ENCODE results near the gene GFM1.
A peak's percentile ranks its signal among the peaks of the same experiment; 100 is the strongest.

GFM1 gene

DNA sequence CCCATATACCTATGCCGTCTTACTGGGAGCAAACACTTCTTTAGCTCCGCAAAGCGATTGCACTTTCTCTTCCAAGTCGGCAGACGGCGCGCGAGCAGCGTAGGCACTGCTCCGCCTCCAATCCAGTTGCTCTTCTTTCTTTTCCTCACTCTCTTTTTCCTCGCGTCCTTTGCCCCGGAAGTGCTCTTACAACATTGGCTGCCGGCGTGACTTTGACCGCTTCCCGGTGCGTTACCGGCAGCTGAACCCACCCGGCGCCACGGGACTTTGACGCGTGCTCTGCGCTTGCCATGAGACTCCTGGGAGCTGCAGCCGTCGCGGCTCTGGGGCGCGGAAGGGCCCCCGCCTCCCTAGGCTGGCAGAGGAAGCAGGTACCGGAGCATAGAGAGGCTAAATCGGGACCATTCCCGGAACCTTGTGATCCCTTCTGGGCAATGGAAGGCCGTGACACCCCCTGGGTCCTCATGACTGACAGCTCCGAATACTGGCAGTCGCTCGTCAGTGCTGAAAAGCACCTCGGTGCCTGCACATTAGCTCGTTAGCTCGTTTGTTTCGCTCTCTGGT lies at the start of gene GFM1:
Gene GFM1 (plus strand): TSS at position 183 of the 564 bp plus-strand sequence. CDS start 108 bp downstream, at position 291.
- peak; percentile 95 for DNase-seq

DNA sequence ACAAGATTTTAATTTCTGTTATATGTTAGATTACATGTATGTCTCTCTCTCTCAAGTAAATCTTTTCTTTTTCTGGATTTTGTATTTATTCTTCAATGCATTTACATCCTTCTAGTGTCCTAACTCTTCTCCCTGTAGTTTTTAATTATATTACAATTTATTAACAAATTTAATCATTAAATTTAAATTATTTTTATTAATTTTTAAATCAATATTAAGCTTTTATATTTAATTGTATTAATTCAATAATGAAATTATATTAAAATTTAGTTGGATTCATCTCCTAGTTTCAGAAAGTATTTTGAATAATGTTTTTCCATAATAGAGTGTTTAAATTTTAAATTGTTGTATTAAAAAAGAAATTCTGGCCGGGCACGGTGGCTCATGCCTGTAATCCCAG lies 43.5 kb upstream of the GFM1 start:
- DNase-seq, result no peak

DNA sequence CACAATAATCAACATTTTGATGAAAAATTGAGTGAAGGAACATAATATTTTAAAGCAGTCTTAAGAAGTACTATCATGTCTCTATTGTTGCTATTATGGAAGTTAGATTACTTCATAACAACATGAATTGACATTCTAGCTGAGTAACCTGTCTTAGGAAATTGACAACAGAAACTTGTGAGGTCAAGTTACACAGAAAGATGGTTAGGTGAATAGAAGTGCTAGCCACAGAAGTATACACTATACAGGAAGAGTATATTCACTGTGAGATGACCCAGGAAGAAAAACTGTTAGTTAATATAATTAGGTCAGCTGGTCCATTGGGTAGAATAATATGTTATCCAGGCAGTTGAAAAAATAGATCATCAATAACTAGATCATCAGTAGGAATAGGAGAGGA lies 42.1 kb upstream of the GFM1 start:
- no peak for DNase-seq

DNA sequence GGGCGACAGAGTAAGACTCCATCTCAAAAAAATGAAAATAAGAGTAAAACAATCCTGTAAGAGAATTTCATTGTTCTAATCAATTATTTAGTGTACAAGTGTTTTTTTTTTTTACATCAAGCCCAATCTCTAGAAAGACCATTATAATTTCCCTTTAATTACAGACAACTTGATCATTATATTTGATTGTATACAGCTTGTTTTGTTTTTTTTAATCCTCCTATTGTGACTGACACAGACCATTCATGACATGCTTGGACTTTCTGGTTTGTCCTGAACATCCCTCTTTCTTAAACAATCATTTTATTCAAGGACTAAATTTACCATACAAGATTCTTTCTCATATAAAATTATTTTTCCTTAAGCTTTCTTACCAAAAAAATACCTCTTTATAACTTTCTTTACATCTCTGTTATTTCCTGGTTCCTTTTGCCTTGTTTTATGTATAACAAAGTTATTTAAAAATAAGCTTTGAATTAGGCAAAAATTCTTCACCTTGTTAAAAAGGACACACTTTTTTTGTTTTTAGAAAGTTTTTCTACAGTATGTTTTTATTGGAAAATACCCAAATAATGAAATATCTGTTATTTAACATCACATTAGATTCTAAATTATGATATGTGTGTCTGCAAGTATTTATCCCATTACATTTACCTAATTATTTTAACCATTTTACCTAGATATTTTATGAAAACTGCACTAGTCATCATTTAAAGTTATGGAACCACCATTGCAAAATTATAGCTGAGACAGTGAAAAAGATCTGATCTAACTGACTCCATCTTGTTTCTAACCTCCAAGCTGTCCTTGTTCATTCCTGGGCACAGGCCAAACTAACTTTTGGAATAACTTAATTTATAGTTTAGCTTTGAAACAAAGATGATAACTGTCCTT lies 26.1 kb upstream of the GFM1 start:
- no peak for DNase-seq

DNA sequence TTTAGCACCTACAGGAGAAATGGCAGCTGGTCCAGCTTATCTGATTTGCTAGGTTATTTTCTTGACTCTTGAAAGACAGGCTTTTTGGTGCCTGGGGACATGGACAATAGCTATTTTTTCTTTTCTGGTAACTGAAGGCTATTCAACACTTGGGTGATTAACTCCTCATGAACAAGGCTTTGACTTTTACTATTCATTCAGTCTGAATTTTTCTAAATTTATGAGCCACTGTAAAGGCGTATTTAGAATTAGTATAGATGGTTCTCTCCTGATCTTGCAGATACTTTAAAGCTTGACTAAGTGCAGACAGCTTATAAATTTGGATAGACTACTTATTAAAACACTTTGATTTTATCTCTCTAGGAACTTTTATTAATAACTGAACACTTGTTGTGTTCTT lies 18.4 kb upstream of the GFM1 start:
- no peak for DNase-seq

DNA sequence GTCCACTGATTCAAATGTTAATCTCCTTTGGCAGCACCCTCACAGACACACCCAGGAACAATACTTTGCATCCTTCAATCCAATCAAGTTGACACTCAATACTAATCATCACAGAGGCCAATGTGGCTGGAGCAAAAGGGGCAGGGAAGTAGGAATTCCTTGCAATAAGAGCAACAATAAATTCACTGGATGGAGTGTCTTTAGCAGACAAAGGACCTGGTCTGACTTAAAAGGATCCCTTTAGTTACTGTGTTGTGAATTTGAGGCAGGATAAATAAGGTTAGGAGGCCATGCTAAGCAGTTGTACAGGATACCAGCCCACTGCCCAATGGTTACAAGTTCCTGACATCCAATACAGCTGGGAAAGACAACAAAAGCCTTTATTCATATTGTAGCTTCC lies 12.3 kb upstream of the GFM1 start:
- no peak for DNase-seq

DNA sequence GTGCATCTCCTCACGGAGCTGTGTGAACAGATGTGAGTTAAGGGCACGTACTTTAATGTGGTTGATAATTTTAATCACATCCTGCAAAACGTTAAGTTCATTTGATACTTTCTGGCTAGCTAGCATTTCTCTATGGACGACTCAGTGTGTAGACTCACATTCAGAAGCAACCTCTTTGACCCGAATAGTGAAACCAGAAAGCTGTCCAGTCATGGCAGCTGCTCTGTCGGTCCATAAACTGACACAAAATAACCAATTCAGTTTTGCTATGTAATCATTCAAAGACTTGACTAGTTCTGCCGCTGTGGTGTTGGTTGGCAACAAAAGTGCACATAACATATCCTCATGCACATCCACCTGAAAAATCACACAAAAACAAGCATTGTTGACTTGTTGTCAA lies 3.7 kb upstream of the GFM1 start:
- no peak for DNase-seq

DNA sequence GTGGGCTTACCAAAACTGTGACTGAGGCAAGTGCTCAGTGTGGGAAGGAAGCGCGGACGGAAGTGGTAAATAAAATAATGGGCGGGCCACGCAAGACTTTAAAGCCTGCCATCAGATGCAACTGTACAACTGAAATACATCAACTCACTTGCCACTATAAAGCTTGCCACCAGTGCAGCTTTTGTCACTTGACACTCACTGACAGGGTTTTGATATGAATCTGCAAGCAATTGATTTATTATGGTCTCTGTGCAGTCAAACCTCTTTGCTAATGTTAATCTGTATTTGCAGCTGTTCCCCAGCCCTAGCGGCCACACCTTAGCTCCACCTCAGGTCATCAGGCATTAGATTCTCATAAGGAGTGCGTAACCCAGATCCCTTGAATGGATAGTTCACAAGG lies 2.3 kb upstream of the GFM1 start:
- DNase-seq, result no peak

DNA sequence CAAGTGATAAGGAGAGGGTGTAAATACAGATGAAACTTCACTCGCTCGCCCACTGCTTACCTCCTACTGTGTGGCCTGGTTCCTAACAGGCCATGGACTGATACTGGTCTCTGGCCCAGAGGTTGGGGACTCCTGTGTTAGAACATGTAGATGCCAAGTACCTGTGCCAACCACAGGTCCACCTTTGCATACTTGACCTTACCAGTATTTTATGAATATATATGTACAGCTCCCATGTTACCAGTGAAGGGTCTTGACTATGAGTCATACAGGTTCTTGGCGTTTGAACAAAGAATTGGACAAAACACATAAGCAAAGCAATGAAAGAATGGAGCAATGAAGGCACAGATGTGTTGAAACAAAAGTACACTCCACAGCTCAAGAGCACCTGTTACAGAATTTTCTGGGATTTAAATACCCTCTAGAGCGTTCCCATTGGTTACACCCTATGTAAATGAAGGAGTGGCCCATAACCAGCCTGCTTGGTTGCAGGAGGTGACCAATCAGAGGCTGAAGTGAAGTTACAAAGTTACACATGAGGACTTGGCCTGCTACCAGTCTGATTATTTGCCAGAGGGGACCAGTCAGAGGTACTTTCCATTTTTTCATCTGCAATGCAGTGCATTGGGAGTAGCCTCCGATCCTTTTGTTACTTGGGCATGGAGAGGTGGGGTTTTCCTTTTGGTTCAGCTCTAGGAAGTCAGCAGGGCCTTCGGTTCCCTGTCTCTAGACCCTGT lies 1.7 kb upstream of the GFM1 start:
- peak; percentile 10 for DNase-seq

DNA sequence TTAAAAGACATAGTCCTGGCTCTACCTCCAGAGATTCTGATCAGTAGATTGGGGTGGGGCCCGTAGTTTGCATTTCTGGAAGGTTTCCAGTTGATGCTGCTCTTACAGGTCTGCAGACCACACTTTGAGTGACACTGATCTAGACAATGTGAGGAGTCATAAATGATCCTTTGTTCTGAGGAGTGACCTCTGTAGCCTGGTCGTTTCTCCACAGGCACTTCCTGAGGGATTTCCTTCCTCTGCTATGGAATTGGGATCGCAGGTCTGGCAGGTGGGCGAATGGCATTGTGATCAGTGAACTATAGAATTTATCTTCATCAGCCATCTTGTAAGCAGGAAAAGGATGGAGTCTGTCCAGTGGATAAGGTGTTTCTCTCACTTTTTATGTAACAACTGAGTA lies 5.5 kb downstream of the GFM1 start:
- no peak for DNase-seq

DNA sequence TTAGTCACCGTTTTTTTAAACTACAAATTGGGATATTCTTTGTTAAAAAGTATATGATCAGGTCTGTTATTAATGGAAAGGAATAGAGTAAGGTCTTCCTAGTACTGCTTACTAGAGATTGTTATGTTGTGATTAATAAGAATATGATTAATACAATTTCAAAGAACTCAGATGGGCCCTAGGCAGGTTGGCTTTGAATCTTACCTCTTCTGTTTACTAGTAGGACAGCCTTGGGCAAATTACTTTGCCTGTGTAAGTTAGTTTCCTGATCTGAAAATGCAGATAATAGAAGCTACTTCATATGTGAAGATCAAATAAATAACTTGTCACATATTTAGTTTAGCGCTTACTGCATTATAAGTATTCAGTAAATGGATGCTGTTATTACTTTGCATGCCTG lies 6.9 kb downstream of the GFM1 start:
- no peak for DNase-seq

DNA sequence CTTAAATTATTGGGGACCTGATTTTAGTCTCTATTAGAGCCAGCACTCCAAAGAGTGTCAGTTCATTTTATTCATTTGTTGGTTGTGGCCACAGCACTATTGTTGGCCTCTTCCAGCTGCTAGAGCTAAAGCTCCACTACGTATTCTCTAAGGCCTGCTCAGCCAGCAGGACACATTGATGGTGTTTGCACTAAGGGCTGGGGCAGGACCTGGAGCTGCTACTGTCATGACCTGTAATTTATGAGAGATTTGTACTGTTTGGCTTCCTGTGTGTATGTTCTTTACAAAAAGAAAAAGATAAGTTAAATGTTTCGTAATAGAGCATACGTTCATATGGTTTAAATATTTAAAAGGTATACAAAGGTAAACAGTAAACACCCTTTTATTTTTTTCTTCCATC lies 8.1 kb downstream of the GFM1 start:
- DNase-seq, result no peak

DNA sequence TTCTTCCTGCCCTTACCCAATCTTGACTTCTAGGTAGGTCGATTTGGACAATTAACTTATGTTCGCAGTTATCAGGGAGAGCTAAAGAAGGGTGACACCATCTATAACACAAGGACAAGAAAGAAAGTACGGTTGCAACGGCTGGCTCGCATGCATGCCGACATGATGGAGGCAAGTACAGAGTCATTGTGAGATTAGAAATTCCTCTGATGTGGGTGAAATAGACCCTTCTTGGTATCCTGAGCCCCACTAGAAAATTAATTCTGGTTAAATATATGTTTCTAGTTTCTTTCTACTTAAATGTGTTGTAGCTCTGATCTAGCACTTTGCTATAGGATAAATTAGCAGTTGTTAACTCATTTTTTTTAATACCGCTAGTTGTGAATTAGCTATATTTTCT lies 14.6 kb downstream of the GFM1 start:
- no peak for DNase-seq

DNA sequence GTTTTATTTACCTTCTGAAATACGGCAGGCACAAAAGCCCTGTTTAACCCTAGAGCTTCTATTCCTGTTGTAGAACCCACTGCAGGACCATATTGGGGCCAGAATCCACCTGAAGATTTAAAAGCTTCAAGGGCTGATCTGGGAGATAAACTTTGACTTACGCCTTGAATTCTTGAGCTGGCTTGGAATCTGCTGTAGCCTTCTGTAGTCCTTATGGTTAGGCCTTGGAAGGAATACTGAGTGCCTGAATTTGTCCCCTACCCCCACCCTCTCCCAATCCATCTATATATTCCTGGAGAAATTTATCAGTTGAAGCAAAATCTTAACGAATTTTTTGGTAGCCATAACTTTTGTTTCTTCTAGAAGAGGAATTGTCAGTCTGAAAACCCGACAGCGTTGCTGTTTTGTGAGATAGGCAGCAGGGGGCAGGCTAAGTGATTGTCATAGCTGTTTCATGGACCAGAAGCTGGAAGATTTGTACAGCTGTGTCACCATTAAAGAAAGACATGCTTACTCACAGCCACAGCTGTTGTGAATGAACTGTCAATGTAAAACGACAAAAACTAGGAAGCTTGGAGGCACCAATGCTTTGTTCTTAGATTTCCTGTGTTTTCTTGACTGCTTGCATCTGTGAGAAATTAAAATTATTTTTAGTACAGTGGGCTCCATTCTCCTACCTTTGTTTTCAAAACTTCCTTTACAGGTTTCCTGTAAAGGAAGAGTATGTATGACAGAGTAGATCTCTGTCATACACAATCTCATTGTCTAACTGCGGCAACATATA lies 15.3 kb downstream of the GFM1 start:
- DNase-seq, result no peak

DNA sequence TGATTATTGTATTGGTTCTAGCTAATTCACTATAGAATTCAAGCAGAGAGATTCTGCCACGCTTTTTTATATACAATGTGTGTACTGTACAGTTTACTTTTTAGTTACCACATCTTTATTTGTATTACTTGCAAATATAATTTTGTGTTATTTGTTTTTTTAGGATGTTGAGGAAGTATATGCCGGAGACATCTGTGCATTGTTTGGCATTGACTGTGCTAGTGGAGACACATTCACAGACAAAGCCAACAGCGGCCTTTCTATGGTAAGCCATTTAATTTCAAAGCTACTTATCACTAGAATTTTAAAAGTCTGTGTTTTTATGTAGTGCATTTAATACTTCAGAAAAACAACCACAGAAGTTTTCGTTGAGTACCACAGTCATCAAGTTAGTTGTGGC lies 16.4 kb downstream of the GFM1 start:
- DNase-seq, result no peak

DNA sequence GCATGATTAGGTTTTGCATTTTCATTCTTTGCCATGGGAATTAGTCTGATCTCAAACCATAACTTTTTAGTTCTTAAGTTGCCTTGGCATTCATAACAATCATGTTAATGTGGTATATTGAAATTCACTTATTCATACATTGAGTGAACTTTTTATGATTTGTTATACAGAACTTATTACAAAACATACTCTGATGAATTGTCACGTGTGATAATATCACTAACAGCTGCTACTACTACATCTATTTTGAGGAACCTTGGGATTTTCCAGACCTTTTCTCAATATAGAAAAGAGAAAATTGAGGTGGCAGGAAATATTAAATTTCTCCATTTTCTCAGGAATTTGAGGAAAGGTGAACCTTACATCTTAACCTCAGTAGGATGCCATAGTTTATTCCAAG lies 18.9 kb downstream of the GFM1 start:
- no peak for DNase-seq

DNA sequence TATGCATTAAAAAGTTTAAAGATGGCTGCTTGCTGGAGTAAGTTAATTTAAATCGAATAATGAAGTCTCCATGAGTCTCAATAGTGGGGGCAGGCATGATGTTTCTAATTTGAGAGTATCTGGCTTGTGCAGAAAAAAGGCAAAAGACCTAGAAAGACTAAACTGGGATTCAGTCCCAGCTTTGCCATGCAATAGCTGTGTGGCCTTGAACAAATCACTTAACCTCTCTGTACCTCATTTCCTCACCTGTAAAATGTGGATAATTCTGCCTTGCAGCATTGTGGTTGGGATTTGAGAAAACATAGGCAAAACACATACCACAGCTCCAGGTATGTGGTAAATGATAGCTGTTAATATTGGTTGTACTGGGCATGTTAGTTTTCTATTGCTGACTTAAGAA lies 19.5 kb downstream of the GFM1 start:
- DNase-seq, result no peak

DNA sequence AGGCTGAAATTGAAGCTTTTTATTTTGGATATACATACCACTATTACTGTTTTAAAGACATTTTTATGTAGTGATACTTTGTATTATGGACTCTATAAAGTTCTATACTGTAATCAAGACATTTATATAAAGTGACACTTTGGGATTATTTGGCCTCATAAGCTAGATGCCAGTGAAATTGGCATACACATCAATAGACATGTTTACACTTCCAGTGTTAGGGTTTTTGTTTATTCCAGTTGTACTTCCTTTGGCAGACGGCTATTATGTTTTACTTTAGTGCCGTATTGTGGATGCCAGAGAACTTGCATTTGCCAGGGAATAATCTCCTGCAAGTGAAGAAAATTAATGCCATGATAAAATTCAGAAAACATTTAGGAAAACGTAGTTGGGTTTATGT lies 22.1 kb downstream of the GFM1 start:
- DNase-seq, result no peak

DNA sequence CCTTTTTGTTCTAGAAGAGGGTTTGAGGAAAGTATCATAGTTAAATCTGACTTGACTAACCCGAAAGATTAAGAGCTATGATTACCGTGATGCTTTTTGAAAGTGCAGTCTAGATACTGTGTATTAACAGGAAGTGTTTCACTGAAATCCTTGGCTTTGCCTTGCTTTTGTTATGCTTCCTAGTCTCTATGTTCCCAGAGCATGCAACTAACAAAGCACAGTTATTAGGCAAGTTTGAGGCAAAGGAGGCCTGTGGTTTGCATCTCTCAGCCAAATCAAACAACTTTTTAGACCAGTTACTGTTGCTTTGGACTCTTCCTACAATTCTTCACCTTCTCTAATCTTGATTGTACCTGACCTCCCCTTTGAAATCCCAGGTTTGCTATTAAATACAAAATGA lies 24.2 kb downstream of the GFM1 start:
- DNase-seq, result no peak

DNA sequence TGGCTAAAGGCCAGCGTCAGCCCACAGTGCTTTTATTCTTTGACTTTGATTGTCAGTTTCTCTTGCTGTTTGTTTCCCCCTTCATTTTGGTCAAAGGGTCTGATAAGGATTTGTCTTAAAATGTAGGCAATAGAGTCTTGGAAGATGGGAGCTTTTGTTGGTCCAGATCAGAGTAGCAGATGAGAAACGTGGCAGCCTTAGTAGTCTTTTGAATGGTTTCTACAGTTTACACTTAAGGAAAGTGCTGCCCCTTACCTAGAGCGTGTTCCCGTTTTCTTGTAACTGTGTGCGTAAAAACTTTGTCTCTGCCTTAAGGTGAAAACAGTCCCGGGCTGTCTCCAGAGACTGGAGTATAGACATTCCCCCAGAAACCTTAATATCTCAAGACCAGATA lies 27.5 kb downstream of the GFM1 start:
- no peak for DNase-seq

DNA sequence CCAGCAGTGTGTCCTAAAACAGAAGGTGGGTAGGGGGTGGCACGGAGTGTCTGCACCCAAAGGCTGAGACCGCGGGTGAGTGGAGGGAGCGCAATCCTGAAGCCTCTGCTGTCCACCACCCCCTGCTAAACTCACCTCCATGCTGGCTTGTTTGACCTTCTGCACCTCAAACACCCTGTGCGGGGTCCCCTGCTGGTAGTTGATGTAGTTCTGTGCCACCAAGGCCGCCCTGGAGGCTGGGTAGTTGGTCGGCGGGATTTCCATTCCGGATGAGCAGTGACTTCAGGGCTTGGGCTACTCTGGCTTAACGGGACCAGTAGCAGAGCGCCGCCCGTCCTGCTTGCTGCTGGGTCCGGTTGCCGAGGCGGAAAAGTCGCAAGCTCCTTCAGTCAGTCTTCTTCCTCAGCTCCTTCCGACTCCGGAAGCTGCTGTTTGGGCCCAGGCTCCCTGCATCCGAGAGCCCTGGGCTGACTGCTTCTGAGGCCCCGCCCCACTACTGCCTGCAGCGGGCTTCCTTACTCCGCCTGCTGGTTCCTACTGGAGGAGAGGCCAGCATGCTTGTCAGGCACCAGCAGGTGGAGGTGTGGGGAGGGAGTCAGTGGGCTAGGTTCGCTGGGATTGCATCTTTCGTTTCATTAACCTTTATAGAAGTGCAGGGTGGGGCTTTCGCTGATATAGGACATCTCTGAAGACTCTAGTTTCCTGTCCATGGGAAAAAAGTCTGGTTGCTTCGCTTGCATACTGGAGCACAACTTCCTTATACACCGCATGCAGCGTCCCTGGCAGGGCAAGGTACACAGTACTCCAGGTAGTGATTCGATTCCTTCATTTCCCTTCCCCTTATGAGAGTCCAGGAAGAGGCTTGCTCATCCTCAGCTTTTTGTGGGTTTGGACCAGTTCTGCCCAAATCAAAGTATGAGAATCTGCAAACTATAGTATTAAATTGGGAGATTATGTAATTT lies 28.2 kb downstream of the GFM1 start, which contains the start of gene LXN:
Gene LXN (minus strand): TSS at position 434 of the 962 bp plus-strand sequence. CDS start 170 bp downstream, at position 264.
- no peak for DNase-seq

DNA sequence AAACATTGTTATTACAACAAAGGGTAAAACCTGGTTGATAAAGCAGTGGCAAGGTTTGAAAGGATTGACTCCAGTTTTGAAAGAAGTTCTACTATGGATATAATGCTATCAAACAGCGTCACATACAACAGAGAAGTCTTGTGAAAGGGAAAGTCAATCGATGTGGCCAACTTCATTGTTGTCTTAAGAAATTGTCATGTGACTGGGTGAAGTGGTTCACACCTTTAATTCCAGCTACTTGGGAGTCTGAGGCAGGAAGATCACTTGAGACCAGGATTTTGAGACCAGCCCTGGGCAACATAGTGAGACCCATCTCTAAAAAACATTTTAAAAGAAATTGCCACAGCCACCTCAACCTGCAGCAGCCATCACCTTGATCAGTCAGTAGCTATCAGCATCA lies 34.4 kb downstream of the GFM1 start:
- no peak for DNase-seq

All from NCI-H524 treated with DMSO at 0.1 percent for 48 hours (cell line).